Measurements from ENCODE around the gene SMAD2. TPM values are rescaled to one million over a fixed set of nuclear protein-coding genes. Genes with fewer than 3 reads are reported as not detected.

The SMAD2 gene
- total and polyA plus RNA-seq, 9 of the 15 experiments (the other 6 are each of a cell fraction or from before 2014, with no cell fraction given), result 9.2 to 49.6 (median 33.7) TPM

DNA sequence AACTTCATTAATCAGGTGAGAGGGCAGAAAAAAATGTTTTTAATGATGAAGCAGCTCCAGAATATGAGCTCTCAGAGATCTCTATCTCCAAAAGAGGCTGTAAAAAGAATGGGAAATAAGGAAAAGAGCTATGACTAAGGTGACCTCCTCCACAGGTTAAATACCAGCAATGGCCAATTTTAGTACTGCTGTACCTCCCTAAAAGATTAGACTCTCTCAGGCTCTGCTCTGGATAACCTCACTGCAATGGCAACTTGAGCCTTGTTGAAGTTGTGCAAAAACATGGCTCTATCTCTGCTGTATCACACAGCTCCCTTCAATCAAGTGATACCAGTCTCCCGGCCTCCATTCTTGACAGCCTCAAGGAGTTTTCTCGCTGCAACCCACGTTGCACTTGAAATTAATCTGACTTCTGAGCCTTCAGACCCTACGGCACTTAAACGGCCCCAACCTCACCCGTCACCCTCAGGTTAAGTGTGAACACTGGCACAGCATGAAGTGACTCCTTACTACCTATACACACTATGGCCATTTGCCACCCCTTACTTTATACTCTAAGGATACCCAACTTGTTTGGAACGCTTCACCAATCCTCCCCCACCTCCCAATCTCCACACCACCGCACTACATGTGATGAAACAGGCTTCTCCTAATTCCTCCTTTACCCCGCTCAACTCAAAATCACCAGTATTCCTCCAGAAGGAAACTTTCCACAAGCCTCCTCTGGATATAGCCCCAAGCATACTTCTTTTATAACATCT lies 36.3 kb downstream of the SMAD2 start (continued):
- TF ChIP-seq MEIS2 (IDR thresholded peaks at IDR 0.05; ENCODE audit: partially characterized antibody) (peak; percentile 16), ARID1B (IDR thresholded peaks at IDR 0.05) (peak; percentile 34; the same call in 1 of the 2 replicates), TCF3 (CRISPR knock-in tag; IDR thresholded peaks at IDR 0.05) (peak; percentile 45), NCOR1 (IDR thresholded peaks at IDR 0.05) (no peak), SNRNP70 (optimal IDR thresholded peaks at IDR 0.05; ENCODE audit: low read depth, low read length) (no peak), ZNF232 (CRISPR knock-in tag; IDR thresholded peaks at IDR 0.05) (no peak), PYGO2 (tag; IDR thresholded peaks at IDR 0.05) (no peak), KAT8 (IDR thresholded peaks at IDR 0.05; ENCODE audit: low read depth) (no peak), FOXJ3 (CRISPR knock-in tag; IDR thresholded peaks at IDR 0.05) (no peak), HSF4 (CRISPR knock-in tag; IDR thresholded peaks at IDR 0.05; ENCODE audit: borderline replicate concordance) (no peak), SPI1 (IDR thresholded peaks at IDR 0.05; ENCODE audit: borderline replicate concordance, low read depth, low read length) (no peak), FOSL1 (tag; conservative IDR thresholded peaks at IDR 0.05) (peak; percentile 28; the same call in 1 of the 2 replicates), YY1 (IDR thresholded peaks at IDR 0.05; ENCODE audit: borderline replicate concordance in 1 of 3, control insufficient read depth in 1 of 3, extremely low read depth in 1 of 3, insufficient read depth in 3 of 3, insufficient read length in 1 of 3, insufficient replicate concordance in 2 of 3, low read depth in 1 of 3, low read length in 2 of 3) (peak in 1 of 3 experiments; percentile 18), TAF15 (IDR thresholded peaks at IDR 0.05; ENCODE audit: low read depth, low read length) (no peak), HMGN3 (IDR thresholded peaks at IDR 0.05; ENCODE audit: borderline replicate concordance, extremely low read depth, insufficient read length, low read depth, low read length) (no peak), DPF2 (IDR thresholded peaks at IDR 0.05) (peak; percentile 22; the same call in 1 of the 2 replicates), HOXB6 (CRISPR knock-in tag; IDR thresholded peaks at IDR 0.05; ENCODE audit: borderline replicate concordance) (no peak), ZNF316 (IDR thresholded peaks at IDR 0.05) (no peak), RBBP5 (IDR thresholded peaks at IDR 0.05; ENCODE audit: borderline replicate concordance, insufficient read depth, low read length, poor library complexity, severe bottlenecking) (no peak), TBL1XR1 (IDR thresholded peaks at IDR 0.05; ENCODE audit: low read length in 2 of 2) (0 out of 4 replicates have a peak, but pooled peaks of 1 of the 2 experiments have one; percentile 21), SRSF7 (optimal IDR thresholded peaks at IDR 0.05; ENCODE audit: low read depth, low read length) (no peak), NFRKB (IDR thresholded peaks at IDR 0.05; ENCODE audit: low read depth) (no peak), CC2D1A (IDR thresholded peaks at IDR 0.05) (no peak)
- TF ChIP-seq, protein P1, sequence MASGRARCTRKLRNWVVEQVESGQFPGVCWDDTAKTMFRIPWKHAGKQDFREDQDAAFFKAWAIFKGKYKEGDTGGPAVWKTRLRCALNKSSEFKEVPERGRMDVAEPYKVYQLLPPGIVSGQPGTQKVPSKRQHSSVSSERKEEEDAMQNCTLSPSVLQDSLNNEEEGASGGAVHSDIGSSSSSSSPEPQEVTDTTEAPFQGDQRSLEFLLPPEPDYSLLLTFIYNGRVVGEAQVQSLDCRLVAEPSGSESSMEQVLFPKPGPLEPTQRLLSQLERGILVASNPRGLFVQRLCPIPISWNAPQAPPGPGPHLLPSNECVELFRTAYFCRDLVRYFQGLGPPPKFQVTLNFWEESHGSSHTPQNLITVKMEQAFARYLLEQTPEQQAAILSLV (tag; IDR thresholded peaks at IDR 0.05), result no peak
- TF ChIP-seq, protein P2, sequence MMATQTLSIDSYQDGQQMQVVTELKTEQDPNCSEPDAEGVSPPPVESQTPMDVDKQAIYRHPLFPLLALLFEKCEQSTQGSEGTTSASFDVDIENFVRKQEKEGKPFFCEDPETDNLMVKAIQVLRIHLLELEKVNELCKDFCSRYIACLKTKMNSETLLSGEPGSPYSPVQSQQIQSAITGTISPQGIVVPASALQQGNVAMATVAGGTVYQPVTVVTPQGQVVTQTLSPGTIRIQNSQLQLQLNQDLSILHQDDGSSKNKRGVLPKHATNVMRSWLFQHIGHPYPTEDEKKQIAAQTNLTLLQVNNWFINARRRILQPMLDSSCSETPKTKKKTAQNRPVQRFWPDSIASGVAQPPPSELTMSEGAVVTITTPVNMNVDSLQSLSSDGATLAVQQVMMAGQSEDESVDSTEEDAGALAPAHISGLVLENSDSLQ (IDR thresholded peaks at IDR 0.05), result peak; percentile 18; the same call in 1 of the 2 replicates
- TF ChIP-seq, protein P3, sequence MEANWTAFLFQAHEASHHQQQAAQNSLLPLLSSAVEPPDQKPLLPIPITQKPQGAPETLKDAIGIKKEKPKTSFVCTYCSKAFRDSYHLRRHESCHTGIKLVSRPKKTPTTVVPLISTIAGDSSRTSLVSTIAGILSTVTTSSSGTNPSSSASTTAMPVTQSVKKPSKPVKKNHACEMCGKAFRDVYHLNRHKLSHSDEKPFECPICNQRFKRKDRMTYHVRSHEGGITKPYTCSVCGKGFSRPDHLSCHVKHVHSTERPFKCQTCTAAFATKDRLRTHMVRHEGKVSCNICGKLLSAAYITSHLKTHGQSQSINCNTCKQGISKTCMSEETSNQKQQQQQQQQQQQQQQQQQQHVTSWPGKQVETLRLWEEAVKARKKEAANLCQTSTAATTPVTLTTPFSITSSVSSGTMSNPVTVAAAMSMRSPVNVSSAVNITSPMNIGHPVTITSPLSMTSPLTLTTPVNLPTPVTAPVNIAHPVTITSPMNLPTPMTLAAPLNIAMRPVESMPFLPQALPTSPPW (CRISPR knock-in tag; IDR thresholded peaks at IDR 0.05), result no peak
